Measurements from ENCODE around the gene KMT2C. TPM values are rescaled to one million over a fixed set of nuclear protein-coding genes. Genes with fewer than 3 reads are reported as not detected.
A peak's percentile ranks its signal among the peaks of the same experiment; 100 is the strongest.
"Not testable (repeated sequence)": the region's sequence is repeated elsewhere in the genome, so short reads cannot be mapped to it uniquely, and the experiment has no call there.

KMT2C gene
- polyA plus RNA-seq, 2 donors = 8.2 to 11.7 TPM

DNA sequence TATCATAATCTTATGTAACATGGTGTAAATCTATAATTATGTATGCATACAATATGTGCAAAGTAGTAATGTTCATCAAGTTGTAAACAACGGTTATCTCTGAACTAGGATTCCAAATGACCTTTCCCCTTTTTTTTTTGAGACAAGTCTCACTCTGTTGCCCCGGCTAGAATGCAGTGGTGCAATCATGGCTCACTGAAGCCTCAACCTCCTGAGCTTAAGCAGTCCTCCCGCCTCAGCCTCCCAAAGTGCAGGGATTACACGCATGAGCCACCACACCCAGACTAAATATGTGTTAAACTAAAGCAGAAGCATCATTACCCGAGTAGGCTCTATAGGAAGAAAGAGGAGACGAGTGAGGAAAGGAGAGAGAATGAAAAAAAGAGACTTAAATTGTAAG is 7.8 kb upstream of the KMT2C start:
- no peaks in the 10 kb centered on the region for H3K36me3 ChIP-seq (ENCODE audit: control insufficient read depth in 2 of 2, insufficient read depth in 2 of 2, low read length in 1 of 2)
- no peaks in the 10 kb centered on the region for H3K27me3 ChIP-seq (ENCODE audit: control insufficient read depth in 1 of 2, insufficient read depth in 2 of 2, low read length in 2 of 2)
- peaks cover 0 to 2% of the 10 kb centered on the region in 2 donors for H3K4me1 ChIP-seq (ENCODE audit: control insufficient read depth in 2 of 2, insufficient read depth in 2 of 2, low read length in 1 of 2)
- H3K9me3 ChIP-seq (ENCODE audit: control insufficient read depth in 2 of 2, insufficient read depth in 1 of 2, low read depth in 1 of 2, low read length in 1 of 2) = no peaks in the 10 kb centered on the region
- H3K27ac ChIP-seq (ENCODE audit: low read depth in 2 of 2, low read length in 1 of 2) = no peak overlapping the region
- H3K4me3 ChIP-seq (ENCODE audit: low read depth in 1 of 2, low read length in 2 of 2) = no peak overlapping the region
- WGBS, 2 donors = 79 to 83% methylated on average over 6 of the region's 6 CpGs

DNA sequence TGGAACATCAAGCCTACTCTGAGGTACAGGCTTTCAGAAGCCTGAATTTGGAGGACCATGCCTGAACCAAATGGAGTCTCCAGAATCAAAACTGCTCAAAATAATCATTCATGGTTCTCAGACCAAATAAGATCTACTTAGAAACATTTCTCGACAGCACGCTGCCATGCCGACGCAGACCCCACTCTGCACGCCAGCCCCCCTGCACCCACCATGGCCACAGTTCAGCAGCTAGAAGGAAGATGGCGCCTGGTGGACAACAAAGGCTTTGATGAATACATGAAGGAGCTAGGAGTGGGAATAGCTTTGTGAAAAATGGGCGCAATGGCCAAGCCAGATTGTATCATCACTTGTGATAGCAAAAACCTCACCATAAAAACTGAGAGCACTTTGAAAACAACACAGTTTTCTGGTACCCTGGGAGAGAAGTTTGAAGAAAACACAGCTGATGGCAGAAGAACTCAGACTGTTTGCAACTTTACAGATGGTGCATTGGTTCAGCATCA is 6.6 kb upstream of the KMT2C start:
- Histone ChIP-seq H3K9me3 (ENCODE audit: control insufficient read depth in 2 of 2, insufficient read depth in 1 of 2, low read depth in 1 of 2, low read length in 1 of 2) (no peaks in the 10 kb centered on the region), H3K27ac (ENCODE audit: low read depth in 2 of 2, low read length in 1 of 2) (no peak overlapping the region), H3K4me3 (ENCODE audit: low read depth in 1 of 2, low read length in 2 of 2) (no peak overlapping the region), H3K27me3 (ENCODE audit: control insufficient read depth in 1 of 2, insufficient read depth in 2 of 2, low read length in 2 of 2) (no peaks in the 10 kb centered on the region), H3K4me1 (ENCODE audit: control insufficient read depth in 2 of 2, insufficient read depth in 2 of 2, low read length in 1 of 2) (peaks cover 0 to 2% of the 10 kb centered on the region in 2 donors), H3K36me3 (ENCODE audit: control insufficient read depth in 2 of 2, insufficient read depth in 2 of 2, low read length in 1 of 2) (no peaks in the 10 kb centered on the region)
- WGBS, 2 donors = 96 to 97% methylated on average over 7 of the region's 7 CpGs

DNA sequence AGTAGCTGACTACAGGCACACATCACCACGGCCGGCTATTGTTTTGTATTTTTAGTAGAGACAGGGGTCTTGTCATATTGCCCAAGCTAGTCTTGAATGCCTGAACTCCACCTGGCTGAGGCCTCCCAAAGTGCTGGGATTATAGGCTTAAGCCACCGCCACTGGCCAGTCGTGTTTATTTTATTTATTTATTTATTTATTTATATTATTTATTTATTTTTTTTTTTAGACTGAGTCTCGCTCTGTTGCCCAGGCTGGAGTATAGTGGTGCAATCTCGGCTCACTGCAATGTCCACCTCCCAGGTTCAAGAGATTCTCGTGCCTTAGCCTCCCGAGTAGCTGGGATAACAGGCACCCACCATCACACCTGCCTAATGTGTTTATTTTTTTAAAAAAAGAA is 6.0 kb upstream of the KMT2C start:
- not testable (repeated sequence) for H3K27me3 ChIP-seq (ENCODE audit: control insufficient read depth in 1 of 2, insufficient read depth in 2 of 2, low read length in 2 of 2); H3K4me3 ChIP-seq (ENCODE audit: low read depth in 1 of 2, low read length in 2 of 2); H3K9me3 ChIP-seq (ENCODE audit: control insufficient read depth in 2 of 2, insufficient read depth in 1 of 2, low read depth in 1 of 2, low read length in 1 of 2); H3K4me1 ChIP-seq (ENCODE audit: control insufficient read depth in 2 of 2, insufficient read depth in 2 of 2, low read length in 1 of 2); H3K36me3 ChIP-seq (ENCODE audit: control insufficient read depth in 2 of 2, insufficient read depth in 2 of 2, low read length in 1 of 2); H3K27ac ChIP-seq (ENCODE audit: low read depth in 2 of 2, low read length in 1 of 2)
- WGBS, 2 donors = 84 to 87% methylated on average over 8 of the region's 8 CpGs

DNA sequence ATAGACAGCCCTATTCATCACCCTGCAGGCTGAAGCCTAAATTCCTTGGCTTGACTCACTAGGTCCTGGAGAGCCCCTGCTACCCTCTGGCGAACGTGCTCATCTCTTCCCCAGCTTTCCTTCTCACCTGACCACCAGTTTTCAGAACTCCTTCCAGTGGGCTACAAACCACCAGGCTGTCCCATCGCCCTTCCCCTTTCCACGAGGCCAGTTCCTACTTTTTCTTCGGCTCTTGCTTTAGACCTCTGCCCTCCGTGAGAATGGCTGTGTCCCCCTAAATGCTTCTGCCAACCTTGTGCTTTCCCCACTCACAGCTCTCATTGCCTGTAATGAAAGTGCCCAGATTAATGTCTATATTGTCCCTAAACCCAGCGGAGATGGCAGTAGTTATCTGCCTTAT is 5.4 kb upstream of the KMT2C start:
- H3K4me3 ChIP-seq (ENCODE audit: low read depth in 1 of 2, low read length in 2 of 2); H3K9me3 ChIP-seq (ENCODE audit: control insufficient read depth in 2 of 2, insufficient read depth in 1 of 2, low read depth in 1 of 2, low read length in 1 of 2); H3K27me3 ChIP-seq (ENCODE audit: control insufficient read depth in 1 of 2, insufficient read depth in 2 of 2, low read length in 2 of 2); H3K4me1 ChIP-seq (ENCODE audit: control insufficient read depth in 2 of 2, insufficient read depth in 2 of 2, low read length in 1 of 2); H3K36me3 ChIP-seq (ENCODE audit: control insufficient read depth in 2 of 2, insufficient read depth in 2 of 2, low read length in 1 of 2); H3K27ac ChIP-seq (ENCODE audit: low read depth in 2 of 2, low read length in 1 of 2): not testable (repeated sequence)
- 79 to 82% methylated on average over 7 of the region's 7 CpGs for WGBS, 2 donors

DNA sequence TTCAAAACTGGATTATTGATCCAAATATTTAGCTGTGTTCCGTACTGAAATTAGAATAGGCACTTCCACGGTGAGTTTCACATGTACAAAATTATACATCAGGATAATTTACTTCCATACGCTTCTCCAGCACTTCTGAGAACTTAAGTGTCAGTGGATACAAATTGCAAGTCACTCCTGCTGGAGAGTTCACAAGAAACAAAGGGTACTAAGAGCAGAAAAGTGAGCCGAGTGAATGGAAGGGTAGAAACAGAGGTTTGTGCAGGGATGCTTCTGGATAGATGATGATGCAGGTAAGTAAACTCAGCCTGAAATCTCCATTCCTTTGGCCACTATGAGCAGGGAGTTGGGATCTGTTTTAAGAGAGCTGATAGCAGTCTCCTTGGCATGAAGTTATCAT is 2.2 kb upstream of the KMT2C start:
- H3K27me3 ChIP-seq (ENCODE audit: control insufficient read depth in 1 of 2, insufficient read depth in 2 of 2, low read length in 2 of 2); H3K4me1 ChIP-seq (ENCODE audit: control insufficient read depth in 2 of 2, insufficient read depth in 2 of 2, low read length in 1 of 2); H3K27ac ChIP-seq (ENCODE audit: low read depth in 2 of 2, low read length in 1 of 2); H3K9me3 ChIP-seq (ENCODE audit: control insufficient read depth in 2 of 2, insufficient read depth in 1 of 2, low read depth in 1 of 2, low read length in 1 of 2); H3K4me3 ChIP-seq (ENCODE audit: low read depth in 1 of 2, low read length in 2 of 2); H3K36me3 ChIP-seq (ENCODE audit: control insufficient read depth in 2 of 2, insufficient read depth in 2 of 2, low read length in 1 of 2): not testable (repeated sequence)
- 78 to 79% methylated on average over 4 of the region's 4 CpGs for WGBS, 2 donors

DNA sequence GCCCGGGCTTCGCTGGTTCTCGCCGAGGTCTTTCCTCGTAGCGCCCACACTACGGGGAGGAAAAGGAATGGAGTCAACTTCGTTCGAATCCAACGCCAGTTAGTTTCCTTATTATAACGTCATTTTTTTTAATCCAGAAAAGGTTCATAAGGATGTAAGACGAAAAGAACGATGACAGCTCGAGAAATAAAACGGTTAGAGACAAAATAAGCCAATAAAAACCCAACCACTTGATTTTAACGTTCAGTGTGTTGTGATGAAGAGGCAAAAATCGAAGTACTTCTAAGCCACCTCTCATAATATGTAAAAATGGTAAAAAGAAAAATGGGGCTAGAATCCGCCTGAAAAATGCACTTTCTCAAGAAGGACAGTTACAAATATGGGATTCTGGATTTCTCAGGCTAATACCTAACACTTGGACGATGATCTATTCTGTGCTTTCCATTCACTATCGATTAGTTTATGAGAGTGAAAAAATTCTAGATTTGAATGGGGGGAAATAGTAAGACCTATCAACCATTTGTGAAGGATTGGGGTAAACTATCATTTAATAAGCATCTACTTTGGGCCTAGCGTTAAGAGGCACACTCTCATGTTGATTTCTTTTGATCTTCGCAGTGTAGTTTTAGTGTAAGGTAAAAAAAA is 1.2 kb upstream of the KMT2C start:
- WGBS, 2 donors = 11 to 12% methylated on average over 22 of the region's 22 CpGs
- H3K27ac ChIP-seq (ENCODE audit: low read depth in 2 of 2, low read length in 1 of 2) = peak overlapping the region; percentile 90 to 100

DNA sequence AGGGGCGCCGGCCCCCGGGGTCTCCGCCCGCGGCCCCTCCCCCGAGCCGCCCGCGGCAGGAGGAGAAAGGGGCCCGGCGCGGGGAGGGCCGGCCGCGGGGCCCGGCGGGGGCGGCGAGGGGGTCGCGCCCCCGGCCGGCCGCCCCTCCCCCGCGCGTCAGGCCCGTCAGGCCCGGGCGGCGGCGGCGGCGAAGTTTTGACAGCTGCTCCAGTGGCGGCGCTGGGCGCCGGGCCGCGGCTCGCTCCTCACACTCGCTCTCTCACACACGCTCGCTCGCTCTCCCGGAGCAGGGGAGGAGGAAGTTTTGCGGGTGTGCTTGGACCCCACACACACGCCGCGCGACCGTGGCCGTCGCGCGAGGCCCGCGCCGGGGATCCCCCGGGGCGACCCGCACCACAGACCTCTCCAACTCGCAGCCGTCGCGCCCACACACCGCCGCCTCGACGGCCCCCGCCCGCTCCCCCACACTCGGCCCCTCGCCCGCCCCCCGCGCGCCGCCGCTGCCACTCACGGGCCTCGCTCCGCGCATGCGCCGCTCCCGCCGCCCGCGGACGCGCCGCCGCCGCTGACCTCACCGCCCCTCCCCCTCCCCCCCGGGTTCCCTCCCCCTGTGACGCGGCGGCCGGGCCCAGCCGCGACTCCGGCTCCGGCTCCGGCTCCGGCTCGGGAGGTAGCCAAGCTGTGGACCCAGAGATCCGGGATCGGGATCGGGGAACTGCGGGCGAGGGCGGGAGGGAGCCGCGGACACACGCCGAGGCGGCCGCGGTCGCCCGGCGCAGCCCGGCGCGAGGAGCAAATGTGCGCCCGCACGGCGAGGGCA is 518 bp upstream of the KMT2C start:
- Histone ChIP-seq H3K27me3 (ENCODE audit: control insufficient read depth in 1 of 2, insufficient read depth in 2 of 2, low read length in 2 of 2) (no peaks in the 10 kb centered on the region), H3K4me1 (ENCODE audit: control insufficient read depth in 2 of 2, insufficient read depth in 2 of 2, low read length in 1 of 2) (no peaks in the 10 kb centered on the region), H3K4me3 (ENCODE audit: low read depth in 1 of 2, low read length in 2 of 2) (peak overlapping the region; percentile 71 to 83), H3K9me3 (ENCODE audit: control insufficient read depth in 2 of 2, insufficient read depth in 1 of 2, low read depth in 1 of 2, low read length in 1 of 2) (no peaks in the 10 kb centered on the region), H3K27ac (ENCODE audit: low read depth in 2 of 2, low read length in 1 of 2) (peak overlapping the region; percentile 99 to 100), H3K36me3 (ENCODE audit: control insufficient read depth in 2 of 2, insufficient read depth in 2 of 2, low read length in 1 of 2) (no peaks in the 10 kb centered on the region)
- 0 to 1% methylated on average over 42 to 127 of the region's 132 CpGs for WGBS, 2 donors

More for the DNA sequence above, 1.2 kb upstream of the KMT2C start:
- H3K27me3 ChIP-seq (ENCODE audit: control insufficient read depth in 1 of 2, insufficient read depth in 2 of 2, low read length in 2 of 2); H3K36me3 ChIP-seq (ENCODE audit: control insufficient read depth in 2 of 2, insufficient read depth in 2 of 2, low read length in 1 of 2); H3K4me1 ChIP-seq (ENCODE audit: control insufficient read depth in 2 of 2, insufficient read depth in 2 of 2, low read length in 1 of 2); H3K9me3 ChIP-seq (ENCODE audit: control insufficient read depth in 2 of 2, insufficient read depth in 1 of 2, low read depth in 1 of 2, low read length in 1 of 2): not testable (repeated sequence)
- H3K4me3 ChIP-seq (ENCODE audit: low read depth in 1 of 2, low read length in 2 of 2) = peak overlapping the region; percentile 63 to 83

DNA sequence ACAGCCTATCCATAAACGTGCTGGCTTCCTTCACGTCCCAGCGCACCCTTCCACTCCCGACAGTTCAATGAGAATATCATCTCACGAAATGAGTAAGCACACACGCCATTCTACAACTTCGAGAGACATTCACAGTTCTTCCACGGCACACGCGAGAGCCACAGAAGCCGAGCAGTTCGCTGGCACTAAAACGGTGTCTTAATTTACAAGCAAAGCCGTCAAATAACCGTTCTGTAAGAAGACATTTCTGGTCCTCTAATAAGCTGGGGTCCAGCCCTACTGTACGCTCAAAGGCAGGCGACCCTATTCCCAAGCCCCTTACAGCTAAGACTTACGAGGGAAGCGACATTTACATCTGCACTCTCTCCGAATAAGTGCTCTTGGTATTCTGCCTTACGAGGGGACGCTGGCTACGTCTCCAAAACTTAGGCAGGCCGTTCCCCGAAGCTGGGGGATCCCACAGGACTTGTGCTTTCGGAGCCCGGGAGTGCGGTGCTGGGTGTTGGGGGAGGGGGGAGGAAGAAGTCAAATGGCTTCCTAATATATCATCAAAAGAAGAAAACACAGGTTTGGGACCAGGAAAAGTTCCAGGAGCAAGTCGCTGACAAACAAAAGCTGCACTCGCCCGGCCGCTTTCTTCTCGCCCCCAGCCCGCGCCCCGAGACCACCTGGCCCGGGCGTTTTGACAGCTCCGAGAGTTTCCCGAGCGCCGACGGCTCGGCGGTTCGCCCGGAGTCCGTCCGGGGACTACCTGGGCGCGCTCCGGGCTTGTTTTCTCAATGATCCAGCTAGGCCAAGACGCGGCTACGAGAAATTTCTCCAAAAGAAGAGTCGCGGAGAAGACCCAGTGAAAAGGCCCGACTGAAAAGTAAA is 1.1 kb downstream of the KMT2C start:
- 0% methylated on average over 58 of the region's 58 CpGs for WGBS, 2 donors
- H3K4me1 ChIP-seq (ENCODE audit: control insufficient read depth in 2 of 2, insufficient read depth in 2 of 2, low read length in 1 of 2); H3K9me3 ChIP-seq (ENCODE audit: control insufficient read depth in 2 of 2, insufficient read depth in 1 of 2, low read depth in 1 of 2, low read length in 1 of 2); H3K27me3 ChIP-seq (ENCODE audit: control insufficient read depth in 1 of 2, insufficient read depth in 2 of 2, low read length in 2 of 2); H3K36me3 ChIP-seq (ENCODE audit: control insufficient read depth in 2 of 2, insufficient read depth in 2 of 2, low read length in 1 of 2): not testable (repeated sequence)
- Histone ChIP-seq H3K27ac (ENCODE audit: low read depth in 2 of 2, low read length in 1 of 2) (peak overlapping the region; percentile 98 to 100), H3K4me3 (ENCODE audit: low read depth in 1 of 2, low read length in 2 of 2) (peak overlapping the region; percentile 51 to 83)

DNA sequence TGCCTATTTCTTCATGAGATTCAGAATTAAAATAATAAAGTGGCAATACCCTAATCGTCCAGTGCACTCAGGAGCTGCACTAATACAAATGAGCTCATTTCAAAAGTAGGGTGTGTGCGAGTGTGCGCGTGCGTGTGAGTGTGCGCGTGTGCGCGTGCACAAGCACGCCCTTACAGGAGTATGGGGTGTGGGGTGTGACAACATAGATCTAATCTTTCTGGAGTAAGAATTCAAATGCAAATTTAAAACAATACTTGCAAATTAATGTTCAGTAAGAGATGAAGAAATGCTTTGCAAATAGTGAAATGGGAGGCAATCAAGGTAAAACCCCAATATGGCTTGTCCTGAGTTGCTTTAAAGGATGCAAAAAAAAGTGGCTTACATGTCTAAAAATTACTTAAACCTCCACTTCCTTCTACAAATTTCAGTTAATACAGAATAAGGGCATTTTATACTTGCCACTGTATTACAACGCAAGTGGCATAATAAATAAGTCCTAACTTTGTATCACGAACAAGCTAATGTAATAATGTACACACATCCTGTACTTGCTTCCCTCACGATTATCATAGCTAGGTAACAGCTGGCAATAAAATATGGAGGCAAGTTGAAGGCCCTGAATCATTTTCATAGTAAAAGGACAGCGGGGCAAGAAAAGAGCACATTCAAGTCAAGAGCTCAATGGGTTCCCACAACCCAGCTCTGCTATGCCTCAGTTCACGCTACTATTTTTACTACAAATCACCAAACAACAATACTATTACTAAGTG is 1.9 kb downstream of the KMT2C start:
- peak overlapping the region; percentile 98 to 100 for H3K27ac ChIP-seq (ENCODE audit: low read depth in 2 of 2, low read length in 1 of 2)
- H3K36me3 ChIP-seq (ENCODE audit: control insufficient read depth in 2 of 2, insufficient read depth in 2 of 2, low read length in 1 of 2); H3K4me1 ChIP-seq (ENCODE audit: control insufficient read depth in 2 of 2, insufficient read depth in 2 of 2, low read length in 1 of 2); H3K27me3 ChIP-seq (ENCODE audit: control insufficient read depth in 1 of 2, insufficient read depth in 2 of 2, low read length in 2 of 2); H3K9me3 ChIP-seq (ENCODE audit: control insufficient read depth in 2 of 2, insufficient read depth in 1 of 2, low read depth in 1 of 2, low read length in 1 of 2): not testable (repeated sequence)
- peak overlapping the region; percentile 51 to 83 for H3K4me3 ChIP-seq (ENCODE audit: low read depth in 1 of 2, low read length in 2 of 2)
- WGBS, 2 donors = 7 to 13% methylated on average over 15 of the region's 15 CpGs

Measured in esophagus (tissue), 2 donors.